ENCODE measurements around the gene AGBL2.

AGBL2 gene

DNA sequence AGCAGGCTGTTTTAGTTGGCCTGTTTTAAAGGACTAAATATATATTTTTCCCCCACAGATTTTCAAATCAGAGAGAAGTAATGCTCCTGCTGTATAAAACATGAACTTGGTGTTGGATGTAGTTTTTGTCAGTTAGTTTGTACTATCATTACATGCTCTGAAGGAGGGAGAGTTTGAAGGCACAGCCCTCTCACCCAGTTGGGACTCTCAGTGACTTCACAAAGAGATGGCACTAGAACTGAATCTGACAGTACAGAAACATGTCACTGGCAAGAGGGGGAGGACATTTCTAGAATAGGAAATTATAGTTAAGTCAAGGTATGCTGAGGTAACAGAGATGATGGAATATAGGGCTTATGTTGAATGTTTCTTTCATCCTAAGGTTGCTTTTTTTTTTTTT is 99.9 kb downstream of the AGBL2 start:
- TF ChIP-seq, protein P1, sequence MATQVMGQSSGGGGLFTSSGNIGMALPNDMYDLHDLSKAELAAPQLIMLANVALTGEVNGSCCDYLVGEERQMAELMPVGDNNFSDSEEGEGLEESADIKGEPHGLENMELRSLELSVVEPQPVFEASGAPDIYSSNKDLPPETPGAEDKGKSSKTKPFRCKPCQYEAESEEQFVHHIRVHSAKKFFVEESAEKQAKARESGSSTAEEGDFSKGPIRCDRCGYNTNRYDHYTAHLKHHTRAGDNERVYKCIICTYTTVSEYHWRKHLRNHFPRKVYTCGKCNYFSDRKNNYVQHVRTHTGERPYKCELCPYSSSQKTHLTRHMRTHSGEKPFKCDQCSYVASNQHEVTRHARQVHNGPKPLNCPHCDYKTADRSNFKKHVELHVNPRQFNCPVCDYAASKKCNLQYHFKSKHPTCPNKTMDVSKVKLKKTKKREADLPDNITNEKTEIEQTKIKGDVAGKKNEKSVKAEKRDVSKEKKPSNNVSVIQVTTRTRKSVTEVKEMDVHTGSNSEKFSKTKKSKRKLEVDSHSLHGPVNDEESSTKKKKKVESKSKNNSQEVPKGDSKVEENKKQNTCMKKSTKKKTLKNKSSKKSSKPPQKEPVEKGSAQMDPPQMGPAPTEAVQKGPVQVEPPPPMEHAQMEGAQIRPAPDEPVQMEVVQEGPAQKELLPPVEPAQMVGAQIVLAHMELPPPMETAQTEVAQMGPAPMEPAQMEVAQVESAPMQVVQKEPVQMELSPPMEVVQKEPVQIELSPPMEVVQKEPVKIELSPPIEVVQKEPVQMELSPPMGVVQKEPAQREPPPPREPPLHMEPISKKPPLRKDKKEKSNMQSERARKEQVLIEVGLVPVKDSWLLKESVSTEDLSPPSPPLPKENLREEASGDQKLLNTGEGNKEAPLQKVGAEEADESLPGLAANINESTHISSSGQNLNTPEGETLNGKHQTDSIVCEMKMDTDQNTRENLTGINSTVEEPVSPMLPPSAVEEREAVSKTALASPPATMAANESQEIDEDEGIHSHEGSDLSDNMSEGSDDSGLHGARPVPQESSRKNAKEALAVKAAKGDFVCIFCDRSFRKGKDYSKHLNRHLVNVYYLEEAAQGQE (IDR thresholded peaks at IDR 0.05; ENCODE audit: insufficient read depth in 1 of 2, low read depth in 2 of 2, low read length in 2 of 2), result no peak
- TF ChIP-seq POLR2AphosphoS5 (IDR thresholded peaks at IDR 0.05; ENCODE audit: low read depth, low read length), result no peak
- TF ChIP-seq TAF1 (IDR thresholded peaks at IDR 0.05; ENCODE audit: borderline replicate concordance, insufficient read depth, low read length), result no peak
- TF ChIP-seq SIN3A (IDR thresholded peaks at IDR 0.05; ENCODE audit: borderline replicate concordance, insufficient read depth, low read length), result no peak
- no peak for TF ChIP-seq FOXP2 (optimal IDR thresholded peaks at IDR 0.05; ENCODE audit: borderline replicate concordance, extremely low read depth, extremely low read length, insufficient read depth)

DNA sequence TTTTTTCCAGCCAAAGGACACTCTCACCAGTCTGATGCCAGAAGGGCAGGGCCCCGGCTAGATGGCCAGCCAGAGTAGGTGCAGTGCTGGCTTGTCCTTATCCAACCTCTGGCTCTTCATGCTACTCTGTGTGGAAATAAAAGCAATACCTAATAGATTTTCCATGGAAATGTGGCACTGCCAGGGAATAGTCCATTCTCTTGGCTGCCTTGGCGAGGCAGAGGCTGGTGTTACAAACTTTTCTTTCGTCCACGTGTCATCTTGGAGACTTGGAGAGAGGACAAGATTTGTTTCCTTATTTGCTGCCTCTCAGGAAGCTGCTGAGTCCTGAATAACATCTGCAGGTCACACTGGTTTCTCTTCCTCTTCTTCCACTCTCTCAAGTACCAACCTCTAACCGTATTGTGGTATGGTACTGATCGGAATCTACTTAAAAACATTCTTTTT is 103.8 kb downstream of the AGBL2 start:
- TF ChIP-seq, protein P1 (IDR thresholded peaks at IDR 0.05; ENCODE audit: insufficient read depth in 1 of 2, low read depth in 2 of 2, low read length in 2 of 2), result no peak
- no peak for TF ChIP-seq POLR2AphosphoS5 (IDR thresholded peaks at IDR 0.05; ENCODE audit: low read depth, low read length)
- no peak for TF ChIP-seq TAF1 (IDR thresholded peaks at IDR 0.05; ENCODE audit: borderline replicate concordance, insufficient read depth, low read length)
- no peak for TF ChIP-seq FOXP2 (optimal IDR thresholded peaks at IDR 0.05; ENCODE audit: borderline replicate concordance, extremely low read depth, extremely low read length, insufficient read depth)
- TF ChIP-seq SIN3A (IDR thresholded peaks at IDR 0.05; ENCODE audit: borderline replicate concordance, insufficient read depth, low read length), result no peak

DNA sequence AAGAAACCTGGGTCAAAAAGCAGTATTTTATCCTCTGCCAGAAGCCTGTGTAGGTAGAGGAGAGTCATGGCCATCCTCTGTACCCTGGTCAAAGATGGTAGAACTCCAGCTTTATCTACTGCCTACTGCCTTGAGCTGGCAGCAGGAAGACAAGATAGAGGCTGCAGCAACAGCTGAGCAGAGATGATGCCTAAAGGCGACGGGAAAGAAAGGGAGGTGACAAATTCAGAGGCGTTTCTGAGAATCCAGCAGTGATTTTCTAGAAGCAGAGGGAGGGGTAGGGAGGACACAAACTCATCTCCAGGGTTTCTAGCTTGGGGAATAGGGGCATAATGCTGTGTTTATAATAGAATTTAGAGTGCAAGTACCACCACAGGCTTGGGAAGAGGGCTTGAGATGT is 105.5 kb downstream of the AGBL2 start:
- TF ChIP-seq, protein P1 (IDR thresholded peaks at IDR 0.05; ENCODE audit: insufficient read depth in 1 of 2, low read depth in 2 of 2, low read length in 2 of 2), result no peak
- no peak for TF ChIP-seq TAF1 (IDR thresholded peaks at IDR 0.05; ENCODE audit: borderline replicate concordance, insufficient read depth, low read length)
- TF ChIP-seq POLR2AphosphoS5 (IDR thresholded peaks at IDR 0.05; ENCODE audit: low read depth, low read length), result no peak
- TF ChIP-seq FOXP2 (optimal IDR thresholded peaks at IDR 0.05; ENCODE audit: borderline replicate concordance, extremely low read depth, extremely low read length, insufficient read depth), result no peak
- TF ChIP-seq SIN3A (IDR thresholded peaks at IDR 0.05; ENCODE audit: borderline replicate concordance, insufficient read depth, low read length), result no peak

All from PFSK-1 (cell line).